GM18861 (cell line): ENCODE data around the gene TXNRD2.

Source experiments
- ATAC-seq: cut with Tn5 transposase; IDR thresholded peaks from one replicate; pipeline ENCODE4 v1.9.1; 2021; ENCODE audit not compliant: unreplicated experiment

The TXNRD2 gene

GRCh38 chr22:19828035-19828401 lies 113.6 kb downstream of the TXNRD2 start:
- no peak for ATAC-seq

- no peak for ATAC-seq
Measured at GRCh38 chr22:19827341-19828034, 114.1 kb downstream of the TXNRD2 start.

- no peak for ATAC-seq
Measured at GRCh38 chr22:19826619-19826950, 115.0 kb downstream of the TXNRD2 start.

GRCh38 chr22:19825904-19826618 lies 115.6 kb downstream of the TXNRD2 start:
- ATAC-seq: no peak
